ENCODE results near the gene ZNF566.

The ZNF566 gene

GRCh38 chr19:36441339-36441738 lies 48.0 kb downstream of the ZNF566 start:
- no peak for DNase-seq

DNA sequence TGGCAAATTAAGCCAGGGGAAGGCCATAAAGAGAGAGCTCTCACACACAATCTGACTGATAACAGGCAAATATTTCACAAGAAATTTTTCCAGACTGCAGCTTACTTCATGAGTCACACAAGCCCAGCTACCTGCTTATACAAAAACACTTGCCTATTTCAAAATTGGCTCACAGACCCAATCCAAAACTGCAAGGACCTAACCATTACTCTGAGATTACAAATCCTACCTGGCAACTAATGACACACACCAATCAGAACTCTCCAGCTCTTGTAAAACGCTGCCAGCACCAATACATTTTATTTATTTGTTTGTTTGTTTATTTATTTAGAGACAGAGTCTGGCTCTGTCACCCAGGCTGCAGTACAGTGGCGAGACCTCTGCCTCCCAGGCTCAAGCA lies 52.8 kb downstream of the ZNF566 start:
- DNase-seq = no peak

GRCh38 chr19:36423925-36424324 lies 65.4 kb downstream of the ZNF566 start:
- no peak for DNase-seq

- DNase-seq = no peak
Measured at GRCh38 chr19:36421749-36422481, 67.4 kb downstream of the ZNF566 start.

DNA sequence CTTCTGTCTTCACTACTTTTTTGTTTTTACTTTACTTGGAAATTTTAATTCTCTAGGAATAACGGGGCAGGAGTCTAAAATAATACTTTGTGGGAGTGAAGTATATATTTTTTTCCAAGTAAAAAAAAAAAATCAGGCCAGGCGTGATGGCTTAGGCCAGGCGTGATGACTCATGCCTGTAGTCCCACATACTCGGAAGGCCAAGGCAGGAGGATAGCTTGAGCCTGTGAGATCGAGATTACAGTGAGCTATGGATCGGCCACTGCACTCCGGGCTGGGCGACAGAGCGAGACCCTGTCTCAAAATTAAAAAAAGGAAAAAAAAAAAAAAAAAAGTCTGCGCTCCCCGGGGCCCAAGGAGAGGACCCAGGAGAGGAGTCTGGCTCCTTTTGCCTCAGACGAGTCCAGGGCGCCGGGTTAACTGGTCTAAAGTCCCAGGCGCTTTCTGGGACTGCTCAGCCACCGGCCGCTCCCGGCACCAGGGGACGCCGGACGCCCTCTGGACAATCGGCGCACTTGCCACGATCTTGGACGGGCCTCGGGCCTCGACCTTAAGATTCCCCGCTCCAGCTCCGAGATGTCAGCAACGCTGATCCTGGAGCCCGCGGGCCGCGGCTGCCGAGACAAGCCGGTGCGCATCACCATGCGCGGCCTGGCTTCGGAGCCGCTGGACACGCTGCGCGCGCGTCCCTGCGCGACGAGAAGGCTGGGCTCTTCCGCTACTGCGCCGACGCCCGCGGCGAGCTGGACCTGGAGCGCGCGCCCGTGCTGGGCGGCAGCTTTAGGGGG lies 68.2 kb downstream of the ZNF566 start:
- DNase-seq = peak; percentile 30

DNA sequence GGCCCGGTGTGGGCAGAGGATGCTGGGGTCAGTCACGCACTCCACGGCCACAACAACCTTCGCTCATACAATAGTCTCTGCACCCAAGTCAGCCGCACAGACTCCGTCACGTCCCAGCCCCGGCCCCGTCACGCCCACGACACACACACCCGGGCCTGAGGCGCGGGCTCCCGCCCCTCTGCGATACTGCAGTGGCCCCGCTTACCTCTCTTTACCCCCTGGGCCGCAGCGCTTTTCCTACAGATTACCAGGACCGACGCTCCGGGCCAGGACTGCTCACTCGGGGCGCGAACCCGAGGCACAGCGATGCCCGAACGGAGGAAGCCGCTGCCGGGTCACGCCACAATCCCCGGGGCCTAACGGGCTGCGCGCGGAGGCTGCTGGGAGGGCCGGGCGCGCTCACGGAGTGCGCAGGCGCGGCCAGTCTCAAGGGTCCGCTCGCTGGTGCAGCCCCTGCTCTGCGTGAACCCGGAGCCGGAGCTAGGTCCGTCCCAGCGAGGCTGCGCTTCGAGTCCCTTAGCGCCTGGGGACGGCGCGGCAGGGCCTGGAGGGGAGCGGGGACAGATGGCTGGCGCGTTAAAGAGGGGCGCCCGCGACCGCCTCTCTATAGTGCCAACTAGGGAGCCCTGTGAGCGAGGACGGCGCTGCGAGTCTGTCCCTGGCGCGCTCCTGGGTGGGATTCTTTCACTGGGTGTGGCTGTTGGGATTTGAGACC lies 70.9 kb downstream of the ZNF566 start, which contains the start of gene ZFP82:
Gene ZFP82, minus strand, starts transcription at position 358 of the 715 bp plus-strand sequence. CDS start 8,855 bp downstream, outside the sequence.
- peak; percentile 84 for DNase-seq

- DNase-seq = no peak
Measured at GRCh38 chr19:36417752-36418286, 71.5 kb downstream of the ZNF566 start.

DNA sequence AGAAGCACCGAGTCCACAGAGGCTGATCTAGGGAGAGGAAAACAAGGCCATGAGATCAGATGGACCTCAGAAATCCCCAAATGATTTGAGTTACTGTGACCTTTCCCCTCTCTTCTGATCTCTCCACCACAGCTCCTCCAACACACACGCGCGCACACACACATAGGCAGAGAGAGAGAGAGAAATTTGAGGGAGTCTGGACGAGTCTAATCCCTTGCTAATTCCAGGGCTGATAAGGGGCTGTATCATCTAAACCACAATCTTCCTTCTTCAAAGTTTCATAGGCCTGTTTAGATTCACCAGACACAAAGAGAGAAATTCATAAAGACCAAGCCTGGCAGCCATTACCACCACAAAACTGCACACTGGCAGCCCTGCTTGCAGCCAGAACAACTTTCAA lies 79.5 kb downstream of the ZNF566 start:
- no peak for DNase-seq

GRCh38 chr19:36408101-36408500 lies 81.3 kb downstream of the ZNF566 start:
- no peak for DNase-seq

DNA sequence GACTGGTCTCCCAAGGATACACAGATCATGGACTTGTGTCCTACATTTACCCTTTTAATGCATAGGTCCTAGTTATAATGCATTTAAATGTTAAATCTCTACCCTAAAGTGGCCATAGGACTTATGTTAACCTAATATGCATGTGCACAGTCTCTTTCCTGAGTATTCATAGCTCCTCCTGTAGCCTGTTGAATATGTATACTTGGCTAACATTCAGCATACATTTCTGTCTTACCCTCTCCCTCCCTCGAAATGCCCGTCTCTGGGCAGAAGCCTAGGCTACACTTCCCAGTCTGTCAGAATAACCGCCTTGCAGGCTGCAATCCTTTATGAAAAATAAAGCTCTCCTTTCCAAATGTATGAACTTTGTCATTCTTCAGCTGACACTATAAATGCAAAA lies 84.9 kb downstream of the ZNF566 start:
- no peak for DNase-seq

GRCh38 chr19:36401475-36401874 lies 87.9 kb downstream of the ZNF566 start:
- no peak for DNase-seq

GRCh38 chr19:36398571-36398970 lies 90.8 kb downstream of the ZNF566 start:
- no peak for DNase-seq
